ENCODE measurements around the gene AKAP17A.
"Not testable (repeated sequence)": the region's sequence is repeated elsewhere in the genome, so short reads cannot be mapped to it uniquely, and the experiment has no call there.

The AKAP17A gene

GRCh38 chrX:1591102-1591862 is at the start of gene AKAP17A:
AKAP17A (plus strand) TSS chrX:1591604; CDS start chrX:1593463, 1,859 bp downstream.
- peak; percentile 72 to 99 (median 93) for DNase-seq

- DNase-seq = no peak
Observed at GRCh38 chrX:1542994-1543725, 48.2 kb upstream of the AKAP17A start.

- no peak for DNase-seq
Observed at GRCh38 chrX:1545776-1546408, 45.5 kb upstream of the AKAP17A start.

GRCh38 chrX:1546691-1547251 is 44.6 kb upstream of the AKAP17A start:
- DNase-seq = no peak

GRCh38 chrX:1551959-1552546 is 39.4 kb upstream of the AKAP17A start:
- DNase-seq = no peak

- DNase-seq = no peak
Observed at GRCh38 chrX:1554469-1555210, 36.8 kb upstream of the AKAP17A start.

- DNase-seq = no peak
Observed at GRCh38 chrX:1555370-1555769, 36.0 kb upstream of the AKAP17A start.

- DNase-seq = not testable (repeated sequence)
Observed at GRCh38 chrX:1557442-1557841, 34.0 kb upstream of the AKAP17A start.

GRCh38 chrX:1558761-1559468 is 32.5 kb upstream of the AKAP17A start:
- no peak for DNase-seq

GRCh38 chrX:1561164-1561563 is 30.2 kb upstream of the AKAP17A start:
- no peak for DNase-seq

GRCh38 chrX:1564077-1564476 is 27.3 kb upstream of the AKAP17A start:
- not testable (repeated sequence) for DNase-seq

- no peak for DNase-seq
Observed at GRCh38 chrX:1564750-1565683, 26.4 kb upstream of the AKAP17A start.

- DNase-seq = not testable (repeated sequence)
Observed at GRCh38 chrX:1574181-1574580, 17.2 kb upstream of the AKAP17A start.

GRCh38 chrX:1576201-1576992 is 15.0 kb upstream of the AKAP17A start:
- no peak for DNase-seq

GRCh38 chrX:1577845-1578244 is 13.6 kb upstream of the AKAP17A start:
- no peak for DNase-seq

GRCh38 chrX:1578511-1579173 is 12.8 kb upstream of the AKAP17A start:
- DNase-seq = no peak

- DNase-seq = peak in 5 of 51 donors; percentile 7 to 21 (median 17)
Observed at GRCh38 chrX:1581132-1581531, 10.3 kb upstream of the AKAP17A start.
